MM.1S (cell line): ENCODE results near the gene ZNF766.
"Not testable (repeated sequence)": the region's sequence is repeated elsewhere in the genome, so short reads cannot be mapped to it uniquely, and the experiment has no call there.

Source experiments
- DNase-seq: peaks from one replicate; pipeline ENCODE4 v3.0.0-alpha.2; 2015
- H2AFZ ChIP-seq: fragments of 300-600 bp; sonication (generic); 2 replicates; pipeline ENCODE4 v1.6.0; 2016; ENCODE audit warnings: antibody characterized with exemption, low read length
- H3F3A ChIP-seq: fragments of 300-600 bp; sonication (generic); 2 replicates; pipeline ENCODE4 v1.6.1; 2016; ENCODE audit warnings: mild to moderate bottlenecking, antibody characterized with exemption, low read length, moderate library complexity, mixed read lengths; ENCODE audit not compliant: insufficient read depth
- H3K27ac ChIP-seq: fragments of 300-600 bp; sonication (generic); 2 replicates; pipeline ENCODE4 v1.5.1; 2016; ENCODE audit warnings: mild to moderate bottlenecking, low read length
- H3K27me3 ChIP-seq: fragments of 300-600 bp; sonication (generic); replicated peaks from 2 replicates; pipeline ENCODE4 v1.6.0; 2016; ENCODE audit warnings: low read length; ENCODE audit not compliant: insufficient read depth
- H3K36me3 ChIP-seq: fragments of 300-600 bp; sonication (generic); replicated peaks from 2 replicates; pipeline ENCODE4 v1.6.1; 2016; ENCODE audit warnings: mild to moderate bottlenecking, low read length, mixed read lengths; ENCODE audit not compliant: insufficient read depth
- H3K4me1 ChIP-seq: fragments of 300-600 bp; sonication (generic); 2 replicates; pipeline ENCODE4 v1.6.1; 2016; ENCODE audit warnings: low read length, mixed read lengths
- H3K4me2 ChIP-seq: fragments of 300-600 bp; sonication (generic); 2 replicates; pipeline ENCODE4 v1.6.0; 2016; ENCODE audit warnings: low read depth, low read length
- H3K4me3 ChIP-seq: fragments of 300-600 bp; sonication (generic); 2 replicates; pipeline ENCODE4 v1.5.1; 2016; ENCODE audit warnings: low read length, mixed read lengths
- H3K79me2 ChIP-seq: fragments of 300-600 bp; sonication (generic); 2 replicates; pipeline ENCODE4 v1.6.1; 2016; ENCODE audit warnings: mixed run types, low read length, mixed read lengths
- H3K9ac ChIP-seq: fragments of 300-600 bp; sonication (generic); 2 replicates; pipeline ENCODE4 v1.6.1; 2016; ENCODE audit warnings: low read length, mixed read lengths
- H3K9me2 ChIP-seq: fragments of 300-600 bp; sonication (generic); replicated peaks from 2 replicates; pipeline ENCODE4 v1.6.1; 2016; ENCODE audit warnings: mild to moderate bottlenecking, low read length, mixed read lengths; ENCODE audit not compliant: insufficient read depth
- H3K9me3 ChIP-seq: fragments of 300-600 bp; sonication (generic); replicated peaks from 2 replicates; pipeline ENCODE4 v1.6.1; 2016; ENCODE audit warnings: mild to moderate bottlenecking, low read length, mixed read lengths; ENCODE audit not compliant: insufficient read depth
- H4K20me1 ChIP-seq: fragments of 300-600 bp; sonication (generic); 2 replicates; pipeline ENCODE4 v1.6.1; 2016; ENCODE audit warnings: mild to moderate bottlenecking, low read length, moderate library complexity, mixed read lengths; ENCODE audit not compliant: insufficient read depth
- EZH2 ChIP-seq: fragments of 300-600 bp; sonication (generic); optimal IDR thresholded peaks from 2 replicates; pipeline ENCODE3; 2017; ENCODE audit warnings: low read depth, mild to moderate bottlenecking, antibody characterized with exemption, low read length, mixed read lengths
- EZH2phosphoT487 ChIP-seq: fragments of 300-600 bp; sonication (generic); IDR thresholded peaks from 2 replicates; pipeline ENCODE4 v1.6.1; 2018; ENCODE audit warnings: antibody characterized with exemption, low read length
- TF ChIP-seq, protein P1 (sequence below): fragments of 300-600 bp; sonication (generic); IDR thresholded peaks from 2 replicates; pipeline ENCODE4 v1.5.1; 2016; ENCODE audit warnings: antibody characterized with exemption, low read length, mixed read lengths

Gene ZNF766

DNA sequence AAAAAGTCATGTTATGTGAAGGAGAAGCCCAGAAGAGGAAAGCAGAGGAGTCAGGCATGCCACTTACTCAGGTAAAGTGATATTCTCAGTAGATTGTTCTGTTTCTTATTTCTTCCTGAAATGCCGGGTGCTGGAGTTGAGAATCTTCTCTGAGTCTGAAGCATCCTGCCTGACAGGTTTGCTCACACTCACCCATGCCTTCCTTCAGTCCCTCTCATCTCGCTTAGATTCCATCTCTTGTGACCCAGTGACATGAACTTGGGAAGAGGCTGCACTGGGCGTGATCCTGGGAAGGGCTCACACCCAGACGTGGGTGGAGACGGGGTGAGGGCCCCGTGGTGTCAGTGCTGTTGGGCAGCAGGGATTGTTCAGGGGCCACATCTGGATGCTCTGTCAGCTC, 8.1 kb downstream of the ZNF766 start:
- H3K4me1 ChIP-seq, result no peaks in the 10 kb centered on the region
- peaks cover 78% of the 10 kb centered on the region for H3K79me2 ChIP-seq
- TF ChIP-seq EZH2phosphoT487 (no peak), EZH2 (no peak)
- TF ChIP-seq, protein P1, sequence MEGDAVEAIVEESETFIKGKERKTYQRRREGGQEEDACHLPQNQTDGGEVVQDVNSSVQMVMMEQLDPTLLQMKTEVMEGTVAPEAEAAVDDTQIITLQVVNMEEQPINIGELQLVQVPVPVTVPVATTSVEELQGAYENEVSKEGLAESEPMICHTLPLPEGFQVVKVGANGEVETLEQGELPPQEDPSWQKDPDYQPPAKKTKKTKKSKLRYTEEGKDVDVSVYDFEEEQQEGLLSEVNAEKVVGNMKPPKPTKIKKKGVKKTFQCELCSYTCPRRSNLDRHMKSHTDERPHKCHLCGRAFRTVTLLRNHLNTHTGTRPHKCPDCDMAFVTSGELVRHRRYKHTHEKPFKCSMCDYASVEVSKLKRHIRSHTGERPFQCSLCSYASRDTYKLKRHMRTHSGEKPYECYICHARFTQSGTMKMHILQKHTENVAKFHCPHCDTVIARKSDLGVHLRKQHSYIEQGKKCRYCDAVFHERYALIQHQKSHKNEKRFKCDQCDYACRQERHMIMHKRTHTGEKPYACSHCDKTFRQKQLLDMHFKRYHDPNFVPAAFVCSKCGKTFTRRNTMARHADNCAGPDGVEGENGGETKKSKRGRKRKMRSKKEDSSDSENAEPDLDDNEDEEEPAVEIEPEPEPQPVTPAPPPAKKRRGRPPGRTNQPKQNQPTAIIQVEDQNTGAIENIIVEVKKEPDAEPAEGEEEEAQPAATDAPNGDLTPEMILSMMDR, result no peak
- H3K9ac ChIP-seq, result no peak overlapping the region
- no peak overlapping the region for H2AFZ ChIP-seq
- H4K20me1 ChIP-seq, result no peaks in the 10 kb centered on the region
- H3K36me3 ChIP-seq, result peaks cover 3% of the 10 kb centered on the region
- no peak overlapping the region for H3K4me3 ChIP-seq
- no peak overlapping the region for H3K4me2 ChIP-seq
- DNase-seq, result no peak
- no peaks in the 10 kb centered on the region for H3F3A ChIP-seq
- no peaks in the 10 kb centered on the region for H3K27me3 ChIP-seq
- H3K27ac ChIP-seq, result no peak overlapping the region
- no peaks in the 10 kb centered on the region for H3K9me2 ChIP-seq
- no peaks in the 10 kb centered on the region for H3K9me3 ChIP-seq

DNA sequence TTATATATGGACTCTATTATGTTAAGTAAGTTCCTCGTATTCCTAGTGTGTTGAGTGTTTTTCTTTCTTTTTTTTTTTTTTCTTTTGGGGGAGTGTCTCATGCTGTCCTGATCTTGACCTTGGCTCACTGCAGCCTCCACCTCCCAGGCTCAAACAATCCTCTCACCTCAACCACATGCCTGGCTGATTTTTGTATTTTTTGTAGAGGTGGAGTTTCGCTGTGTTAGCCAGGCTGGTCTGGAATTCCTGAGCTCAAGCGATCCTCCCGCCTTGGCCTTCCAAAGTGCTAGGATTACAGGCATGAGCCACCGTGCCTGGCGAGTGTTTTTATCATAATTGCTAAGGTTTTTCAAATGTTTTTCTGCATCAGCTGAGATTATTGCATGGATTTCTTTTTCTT, 16.9 kb downstream of the ZNF766 start:
- Histone ChIP-seq H4K20me1 (no peaks in the 10 kb centered on the region), H3K4me2 (no peak overlapping the region), H3K27me3 (no peaks in the 10 kb centered on the region), H3K36me3 (peaks cover 27% of the 10 kb centered on the region), H3K4me1 (no peaks in the 10 kb centered on the region), H3K4me3 (no peak overlapping the region), H3F3A (no peaks in the 10 kb centered on the region), H3K9me2 (no peaks in the 10 kb centered on the region), H3K9ac (no peak overlapping the region), H3K9me3 (no peaks in the 10 kb centered on the region), H2AFZ (no peak overlapping the region), H3K27ac (no peak overlapping the region), H3K79me2 (peaks cover 4% of the 10 kb centered on the region; the same call in 1 of the 2 replicates)
- no peak for DNase-seq
- TF ChIP-seq, protein P1, result no peak
- no peak for TF ChIP-seq EZH2phosphoT487
- no peak for TF ChIP-seq EZH2

DNA sequence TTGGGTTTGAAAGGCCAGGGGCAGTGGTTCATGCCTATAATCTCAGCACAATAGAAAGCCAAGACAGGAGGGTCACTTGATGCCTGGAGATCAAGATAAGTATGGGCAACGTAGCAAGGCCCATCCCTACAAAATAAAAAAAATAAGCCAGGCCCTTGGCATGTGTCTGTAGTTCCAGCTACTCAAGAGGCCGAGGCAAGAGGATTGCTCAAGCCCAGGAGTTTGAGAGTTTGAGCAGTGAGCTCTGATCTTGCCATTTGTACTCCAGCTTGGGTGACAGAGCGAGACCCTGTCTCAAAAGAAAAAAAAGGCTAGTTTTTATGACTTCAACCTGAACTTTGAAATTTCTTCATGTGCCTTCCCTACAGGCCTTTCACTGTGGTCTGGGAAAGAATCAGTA, 22.4 kb downstream of the ZNF766 start:
- H3K4me1 ChIP-seq, result no peaks in the 10 kb centered on the region
- H3K4me2 ChIP-seq, result no peak overlapping the region
- no peaks in the 10 kb centered on the region for H3K27me3 ChIP-seq
- no peaks in the 10 kb centered on the region for H3K9me3 ChIP-seq
- H3K79me2 ChIP-seq, result no peaks in the 10 kb centered on the region
- no peak for DNase-seq
- H3K27ac ChIP-seq, result no peak overlapping the region
- TF ChIP-seq EZH2phosphoT487 (no peak), EZH2 (no peak)
- TF ChIP-seq, protein P1, result no peak
- no peak overlapping the region for H3K4me3 ChIP-seq
- no peaks in the 10 kb centered on the region for H4K20me1 ChIP-seq
- H2AFZ ChIP-seq, result no peak overlapping the region
- no peaks in the 10 kb centered on the region for H3F3A ChIP-seq
- H3K36me3 ChIP-seq, result peaks cover 9% of the 10 kb centered on the region
- H3K9me2 ChIP-seq, result no peaks in the 10 kb centered on the region
- H3K9ac ChIP-seq, result no peak overlapping the region

DNA sequence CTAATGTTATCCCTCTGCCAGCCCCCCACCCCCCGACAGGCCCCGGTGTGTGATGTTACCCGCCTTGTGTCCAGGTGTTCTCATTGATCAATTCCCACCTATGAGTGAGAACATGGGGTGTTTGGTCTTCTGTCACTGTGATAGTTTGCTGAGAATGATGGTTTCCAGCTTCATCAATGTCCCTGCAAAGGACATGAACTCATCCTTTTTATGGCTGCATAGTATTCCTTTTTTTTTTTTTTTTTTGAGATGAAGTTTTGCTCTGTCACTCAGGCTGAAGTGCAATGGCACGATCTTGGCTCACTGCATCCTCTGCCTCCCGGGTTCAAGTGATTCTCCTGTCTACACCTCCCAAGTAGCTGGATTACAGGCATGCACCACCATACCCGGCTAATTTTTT, 23.6 kb downstream of the ZNF766 start:
- not testable (repeated sequence) for H3F3A ChIP-seq, H4K20me1 ChIP-seq, H2AFZ ChIP-seq, H3K27ac ChIP-seq, H3K27me3 ChIP-seq, H3K9ac ChIP-seq, H3K36me3 ChIP-seq, H3K79me2 ChIP-seq, H3K9me3 ChIP-seq, H3K9me2 ChIP-seq, H3K4me3 ChIP-seq, H3K4me1 ChIP-seq, DNase-seq, H3K4me2 ChIP-seq
